Testis (tissue), 3 donors: Measurements from ENCODE around the gene RETN. TPM values are rescaled to one million over a fixed set of nuclear protein-coding genes. Genes with fewer than 3 reads are reported as not detected.

Experiments used
- DNase-seq: peaks from one replicate; pipeline ENCODE4 v3.0.0-alpha.2; 2019
- H3K27ac ChIP-seq, 2 donors: fragments of 200-600 bp; sonication (generic); one replicate each; pipeline ENCODE4 v1.5.1; 2019
- H3K27me3 ChIP-seq: fragments of 200-600 bp; sonication (generic); one replicate; pipeline ENCODE4 v1.5.1; 2019
- H3K36me3 ChIP-seq: fragments of 200-600 bp; sonication (generic); one replicate; pipeline ENCODE4 v1.5.1; 2017; ENCODE audit warnings: low read depth; ENCODE audit errors: missing control alignments
- H3K4me1 ChIP-seq: fragments of 200-600 bp; sonication (generic); one replicate; pipeline ENCODE4 v1.5.1; 2019
- H3K4me3 ChIP-seq, 2 donors: fragments of 200-600 bp; sonication (generic); one replicate each; pipeline ENCODE4 v1.5.1; 2017 to 2019
- H3K9me3 ChIP-seq: fragments of 200-600 bp; sonication (generic); one replicate; pipeline ENCODE4 v1.5.1; 2017
- CTCF ChIP-seq, 3 experiments: fragments of 450-650 bp in 2 of 3; fragments of 200-600 bp in 1 of 3; sonication (generic) in 1 of 3; IDR thresholded peaks; one replicate each; pipeline ENCODE4 v1.5.1; 2016 to 2019; ENCODE audit warnings: antibody characterized with exemption in 3 of 3, mild to moderate bottlenecking in 2 of 3, moderate library complexity in 1 of 3
- POLR2A ChIP-seq: fragments of 450-650 bp; IDR thresholded peaks from one replicate; pipeline ENCODE4 v1.6.1; 2017; ENCODE audit warnings: antibody characterized with exemption, mild to moderate bottlenecking, moderate library complexity
- WGBS, 2 donors: methylation state at CpG; one replicate each; pipeline ENCODE4 v1.1.5; 2018; 5-methylcytosine and 5-hydroxymethylcytosine counted together
- intact Hi-C: fragments of 100-400 bp; cut with DNase I; formaldehyde crosslinking; loops from one replicate; pipeline ENCODE4 v1.15.1; 2023; ENCODE audit warnings: low total_unique reads
- polyA plus RNA-seq: library from polyadenylated mRNA; stranded (reverse); fragments of 350-450 nt; fragmentation: Illumina TruSeq; extraction: RNeasy Lipid Tissue Mini Kit (QIAGEN cat#74804); gene quantifications from one replicate; pipeline ENCODE4 v1.2.3, GENCODE V29; 2014; ENCODE audit warnings: low read depth, low replicate concordance; ENCODE audit not compliant: insufficient read depth
- total RNA-seq, 2 donors: library from RNA; depleted of rRNA; stranded (reverse); fragments of >200 nt; gene quantifications; one replicate each; pipeline ENCODE4 v1.2.3, GENCODE V29; 2016

Gene RETN
- total and polyA plus RNA-seq, 3 donors from 2014 or later = 1.9 TPM; not detected in 2

GRCh38 chr19:7628589-7629311 lies 40.1 kb upstream of the RETN start:
- Histone ChIP-seq H3K36me3 (no peaks in the 10 kb centered on the region), H3K27ac (peak overlapping the region; percentile 6 to 69), H3K9me3 (no peaks in the 10 kb centered on the region), H3K27me3 (no peaks in the 10 kb centered on the region), H3K4me3 (peak overlapping the region; percentile 75 to 85), H3K4me1 (peaks cover 20% of the 10 kb centered on the region)
- WGBS, 2 donors = 2 to 3% methylated on average over 15 of the region's 15 CpGs
- intact Hi-C loops = no loop called here
- TF ChIP-seq CTCF (IDR thresholded peaks at IDR 0.05) (no peak), POLR2A (no peak)
- no peak for DNase-seq

- WGBS, 2 donors = 0% methylated on average over 33 to 40 of the region's 40 CpGs
Measured at GRCh38 chr19:7629347-7630054, 39.3 kb upstream of the RETN start, which contains the start of the genes PET100 and XAB2. PET100 (plus strand) TSS chr19:7629793; CDS start chr19:7629834, 41 bp downstream. XAB2 (minus strand) TSS chr19:7629545; CDS start chr19:7629527, 18 bp downstream.

DNA sequence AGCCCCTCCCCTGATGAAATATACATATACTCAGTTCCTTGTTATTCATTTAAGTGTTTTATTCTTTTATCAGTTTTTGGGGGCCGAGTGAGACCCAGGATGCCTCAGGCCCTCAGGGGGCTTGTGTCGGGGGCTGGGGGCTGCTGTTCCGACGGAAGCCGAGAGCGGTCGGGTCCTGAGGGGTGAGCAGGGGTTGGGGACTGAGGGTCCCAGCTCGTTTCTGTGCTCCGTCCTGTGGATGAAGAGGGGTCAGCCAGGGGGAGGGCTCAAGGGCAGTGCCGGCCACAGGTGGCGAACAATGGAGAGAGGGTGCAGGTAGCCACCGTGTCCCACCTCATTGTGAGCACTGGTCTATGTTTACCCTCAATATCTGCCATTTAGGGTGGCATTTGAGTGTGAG lies 37.3 kb upstream of the RETN start:
- intact Hi-C loops = no loop called here
- WGBS, 2 donors = 84 to 91% methylated on average over 12 of the region's 12 CpGs

More at GRCh38 chr19:7629347-7630054, 39.3 kb upstream of the RETN start, which contains the start of the genes PET100 and XAB2:
- no peaks in the 10 kb centered on the region for H3K9me3 ChIP-seq
- no peaks in the 10 kb centered on the region for H3K36me3 ChIP-seq
- no peaks in the 10 kb centered on the region for H3K27me3 ChIP-seq
- DNase-seq = peak; percentile 99
- peaks cover 20% of the 10 kb centered on the region for H3K4me1 ChIP-seq
- TF ChIP-seq CTCF (IDR thresholded peaks at IDR 0.05) (no peak), POLR2A (no peak)
- intact Hi-C loops = no loop called here
- peak within 1 kb of the TSS; percentile 69 to 77 for H3K27ac ChIP-seq
- H3K4me3 ChIP-seq = peak within 1 kb of the TSS; percentile 75 to 85

DNA sequence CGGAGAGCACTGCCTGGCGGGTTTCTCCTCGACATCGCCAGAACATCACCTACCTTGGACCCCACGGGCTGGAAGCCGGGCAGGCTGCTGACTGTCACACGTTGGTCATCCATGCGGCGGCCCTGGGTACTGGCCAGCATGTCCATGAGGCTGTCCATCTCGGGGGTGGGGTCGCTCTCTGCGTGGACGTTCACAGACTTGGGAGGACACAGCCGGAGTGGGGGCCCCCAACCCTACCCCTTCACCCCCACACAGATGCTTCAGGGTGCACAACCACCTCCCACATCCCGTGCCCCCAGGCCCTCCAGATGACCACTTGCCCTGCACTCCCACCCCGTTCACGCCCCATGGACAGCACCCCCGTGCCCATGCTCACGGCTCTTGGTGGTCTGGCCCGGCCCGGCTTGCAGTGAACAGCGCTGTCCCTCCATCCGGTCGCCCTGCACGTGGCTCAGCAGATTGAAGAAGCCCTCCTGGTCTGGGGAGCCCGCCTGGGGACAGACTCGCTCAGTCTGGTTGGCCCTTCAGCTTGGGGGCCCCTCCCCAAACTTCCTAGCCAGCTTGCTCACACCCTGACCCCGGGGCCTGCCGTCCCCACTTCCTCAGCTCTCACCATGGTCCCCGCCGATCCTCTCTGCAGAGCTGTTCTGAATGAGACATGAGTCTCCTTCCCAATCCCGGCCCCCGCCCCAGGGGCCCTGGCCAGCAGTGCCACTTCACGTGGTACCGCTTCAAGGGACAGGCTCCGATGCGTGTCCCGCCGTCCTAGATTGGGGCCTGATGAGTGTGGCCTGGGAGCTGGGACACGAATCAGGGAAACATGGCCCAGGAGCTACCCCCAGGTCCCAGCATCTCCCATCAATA lies 36.3 kb upstream of the RETN start:
- H3K27ac ChIP-seq = no peak overlapping the region
- no peaks in the 10 kb centered on the region for H3K36me3 ChIP-seq
- 86 to 89% methylated on average over 11 to 40 of the region's 40 CpGs for WGBS, 2 donors
- H3K4me3 ChIP-seq = no peak overlapping the region
- no peak for DNase-seq
- TF ChIP-seq POLR2A = no peak
- TF ChIP-seq CTCF (IDR thresholded peaks at IDR 0.05) = no peak
- intact Hi-C loops = no loop called here
- H3K9me3 ChIP-seq = no peaks in the 10 kb centered on the region
- H3K27me3 ChIP-seq = no peaks in the 10 kb centered on the region
- H3K4me1 ChIP-seq = peaks cover 20% of the 10 kb centered on the region

More for the DNA sequence above, 37.3 kb upstream of the RETN start:
- DNase-seq = no peak
- H3K9me3 ChIP-seq = no peaks in the 10 kb centered on the region
- no peak overlapping the region for H3K27ac ChIP-seq
- H3K4me1 ChIP-seq = peaks cover 20% of the 10 kb centered on the region
- H3K36me3 ChIP-seq = no peaks in the 10 kb centered on the region
- no peak overlapping the region for H3K4me3 ChIP-seq
- no peaks in the 10 kb centered on the region for H3K27me3 ChIP-seq
- TF ChIP-seq POLR2A (no peak), CTCF (IDR thresholded peaks at IDR 0.05) (no peak)
